Type B pancreatic cell (in vitro differentiated cells): ENCODE measurements around the gene CKS1B. TPM values are rescaled to one million over a fixed set of nuclear protein-coding genes. Genes with fewer than 3 reads are reported as not detected.
"Not testable (repeated sequence)": the region's sequence is repeated elsewhere in the genome, so short reads cannot be mapped to it uniquely, and the experiment has no call there.

Experiments
- DNase-seq: peaks from one replicate; pipeline ENCODE4 v3.0.0; 2021; ENCODE audit warnings: mixed read lengths; ENCODE audit not compliant: unreplicated experiment; ENCODE audit errors: extremely low spot score
- H3K27ac Mint-ChIP-seq: 2 replicates; pipeline ENCODE4 v1.8.0; 2021; ENCODE audit warnings: mild to moderate bottlenecking, mixed read lengths
- H3K27me3 Mint-ChIP-seq: 2 replicates; pipeline ENCODE4 v1.8.0; 2021; ENCODE audit warnings: mixed read lengths
- H3K36me3 Mint-ChIP-seq: 2 replicates; pipeline ENCODE4 v1.8.0; 2021; ENCODE audit warnings: mixed read lengths
- H3K4me1 Mint-ChIP-seq: one replicate; pipeline ENCODE4 v1.8.0; 2021; ENCODE audit warnings: mixed read lengths; ENCODE audit not compliant: unreplicated experiment
- H3K4me3 Mint-ChIP-seq: 2 replicates; pipeline ENCODE4 v1.8.0; 2021; ENCODE audit warnings: mild to moderate bottlenecking, mixed read lengths
- H3K9me3 Mint-ChIP-seq: 2 replicates; pipeline ENCODE4 v1.8.0; 2021; ENCODE audit warnings: mixed read lengths
- CTCF ChIP-seq: fragments of 200-600 bp; sonication (generic); conservative IDR thresholded peaks from 2 replicates; pipeline ENCODE4 v1.5.0; 2021; ENCODE audit warnings: antibody characterized with exemption, mild to moderate bottlenecking
- total RNA-seq: library from RNA; stranded (reverse); gene quantifications from 2 replicates; pipeline ENCODE4 v1.2.1, GENCODE V29; 2021; ENCODE audit warnings: low replicate concordance

CKS1B gene
- total RNA-seq, 1 donor from 2014 or later: 119 TPM

GRCh38 chr1:154974808-154975408 lies 427 bp downstream of the CKS1B start:
- Mint-ChIP-seq H3K4me3 (no peak overlapping the region), H3K27me3 (no peaks in the 10 kb centered on the region), H3K27ac (no peak overlapping the region), H3K9me3 (no peaks in the 10 kb centered on the region), H3K36me3 (peaks cover 4% of the 10 kb centered on the region), H3K4me1 (peaks cover 29% of the 10 kb centered on the region)
- peak; percentile 94 for DNase-seq
- TF ChIP-seq CTCF: no peak

DNA sequence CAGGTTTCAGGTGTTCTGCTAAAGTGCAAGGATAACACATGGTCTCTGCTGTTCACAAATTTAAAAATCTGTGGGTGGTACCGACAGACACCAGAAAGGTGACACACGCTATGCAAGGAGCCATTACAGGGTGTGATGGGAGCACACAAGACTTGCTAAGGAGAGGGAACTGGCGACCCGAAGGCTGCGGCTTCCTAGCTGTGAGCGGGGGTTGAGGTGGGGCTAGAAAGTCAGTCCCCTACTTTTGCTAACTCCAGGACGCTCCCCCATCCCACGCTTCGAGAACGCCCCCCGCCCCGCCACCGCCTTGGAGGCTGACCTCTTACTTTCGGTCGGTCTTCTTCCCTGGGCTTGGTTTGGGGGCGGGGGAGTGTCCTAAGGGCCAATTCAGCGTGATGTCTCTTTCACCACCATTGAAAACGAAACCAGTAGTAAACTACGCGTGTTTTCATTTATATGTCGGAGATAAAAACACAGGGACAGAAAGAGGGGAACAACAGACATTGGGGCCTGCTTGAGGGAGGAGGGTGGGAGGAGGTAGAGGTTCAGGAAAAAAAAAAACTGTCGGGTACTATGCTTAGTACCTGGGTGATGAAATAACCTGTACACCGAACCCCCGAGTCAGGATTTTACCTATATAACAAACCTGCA lies 1.1 kb downstream of the CKS1B start:
- H3K9me3 Mint-ChIP-seq: no peaks in the 10 kb centered on the region
- H3K36me3 Mint-ChIP-seq: peaks cover 4% of the 10 kb centered on the region
- DNase-seq: no peak
- no peak overlapping the region for H3K4me3 Mint-ChIP-seq
- H3K27ac Mint-ChIP-seq: no peak overlapping the region
- H3K4me1 Mint-ChIP-seq: peaks cover 29% of the 10 kb centered on the region
- H3K27me3 Mint-ChIP-seq: no peaks in the 10 kb centered on the region
- TF ChIP-seq CTCF: no peak

DNA sequence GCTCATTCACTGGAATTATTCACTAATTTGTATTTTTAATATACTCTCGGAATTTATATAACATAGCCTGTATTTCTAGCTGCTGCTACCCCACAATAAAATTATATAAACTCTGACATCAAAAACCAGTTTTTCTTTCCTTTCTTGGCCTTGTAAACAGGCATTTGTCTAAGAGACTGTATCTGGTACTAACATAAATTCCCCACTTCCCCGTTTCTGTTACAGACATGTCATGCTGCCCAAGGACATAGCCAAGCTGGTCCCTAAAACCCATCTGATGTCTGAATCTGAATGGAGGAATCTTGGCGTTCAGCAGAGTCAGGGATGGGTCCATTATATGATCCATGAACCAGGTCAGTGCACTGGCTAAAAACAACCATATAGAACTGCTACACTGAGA lies 3.3 kb downstream of the CKS1B start:
- H3K27me3 Mint-ChIP-seq, H3K36me3 Mint-ChIP-seq, H3K4me1 Mint-ChIP-seq, DNase-seq, H3K9me3 Mint-ChIP-seq: not testable (repeated sequence)
- Mint-ChIP-seq H3K27ac (peak overlapping the region; percentile 54), H3K4me3 (peak overlapping the region; percentile 45)

DNA sequence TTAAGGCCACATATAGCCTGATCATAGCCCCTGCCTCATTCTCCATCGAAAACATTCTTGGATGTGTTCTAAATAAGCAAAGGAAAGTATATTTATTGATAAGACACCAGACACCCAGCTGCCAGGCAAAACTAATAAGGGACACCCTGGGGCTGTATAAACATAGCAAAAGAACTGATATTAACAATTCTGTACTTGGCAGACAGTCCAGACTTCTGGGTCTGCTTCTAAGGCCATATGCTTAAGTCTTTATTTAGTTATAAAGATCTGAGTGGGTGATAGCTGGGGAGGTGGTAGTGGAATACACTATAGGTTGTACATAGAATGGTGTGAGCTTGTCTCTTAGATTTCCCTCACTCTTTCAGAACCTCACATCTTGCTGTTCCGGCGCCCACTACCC lies 3.9 kb downstream of the CKS1B start:
- TF ChIP-seq CTCF: no peak
- no peak for DNase-seq
- H3K27me3 Mint-ChIP-seq: no peaks in the 10 kb centered on the region

DNA sequence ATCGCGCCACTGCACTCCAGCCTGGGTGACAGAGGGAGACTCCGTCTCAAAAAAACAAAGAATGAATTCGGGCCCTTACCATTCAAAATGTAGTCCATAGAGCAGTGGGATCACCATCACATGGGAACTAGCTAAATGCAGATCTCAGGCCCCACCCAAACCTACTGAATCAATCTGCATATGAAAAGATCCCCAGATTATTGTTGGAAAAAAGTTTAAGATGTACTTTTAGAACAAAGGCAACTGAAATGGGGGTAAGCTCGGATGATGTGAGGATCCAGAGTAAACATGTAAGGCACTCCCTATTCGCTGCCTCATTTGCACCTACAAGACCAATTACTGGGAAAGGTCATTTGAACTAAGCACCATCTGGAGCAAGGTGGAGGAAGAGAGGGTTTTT lies 7.9 kb downstream of the CKS1B start:
- no peak for DNase-seq
- H3K4me3 Mint-ChIP-seq: no peak overlapping the region
- H3K9me3 Mint-ChIP-seq: no peaks in the 10 kb centered on the region

More for the DNA sequence above, 3.9 kb downstream of the CKS1B start:
- Mint-ChIP-seq H3K4me1 (peaks cover 7% of the 10 kb centered on the region), H3K36me3 (peaks cover 4% of the 10 kb centered on the region), H3K9me3 (no peaks in the 10 kb centered on the region), H3K27ac (no peak overlapping the region), H3K4me3 (no peak overlapping the region)

More for the DNA sequence above, 7.9 kb downstream of the CKS1B start:
- no peak for TF ChIP-seq CTCF
- H3K36me3 Mint-ChIP-seq: peaks cover 4% of the 10 kb centered on the region
- H3K4me1 Mint-ChIP-seq: no peaks in the 10 kb centered on the region
- H3K27ac Mint-ChIP-seq: no peak overlapping the region
- H3K27me3 Mint-ChIP-seq: no peaks in the 10 kb centered on the region
